Stomach (tissue), 9 donors: ENCODE measurements around the gene MDH1B. TPM values are rescaled to one million over a fixed set of nuclear protein-coding genes. Genes with fewer than 3 reads are reported as not detected.

Source experiments
- DNase-seq, 2 donors: peaks; one replicate each; pipeline versions ENCODE4 v3.0.0 to v3.0.0-alpha.2; 2013 to 2019
- H3K27ac ChIP-seq, 5 donors: fragments of 200-600 bp in 4 of 5; sonication (generic) in 4 of 5; one replicate each; pipeline ENCODE4 v1.5.1; 2013 to 2019; ENCODE audit warnings: mild to moderate bottlenecking in 1 of 5, moderate library complexity in 1 of 5
- H3K27me3 ChIP-seq, 3 donors: fragments of 200-600 bp; sonication (generic); one replicate each; pipeline ENCODE4 v1.5.1; 2017 to 2019; ENCODE audit warnings: mixed run types in 1 of 3
- H3K36me3 ChIP-seq, 4 donors: fragments of 200-600 bp; sonication (generic); 1 replicate in 3 of 4; 2 replicates in 1 of 4; pipeline ENCODE4 v1.5.1; 2016 to 2019
- H3K4me1 ChIP-seq, 4 donors: fragments of 200-600 bp; sonication (generic); one replicate each; pipeline ENCODE4 v1.5.1; 2016 to 2019
- H3K4me3 ChIP-seq, 4 donors: fragments of 200-600 bp; sonication (generic) in 3 of 4; one replicate each; pipeline ENCODE4 v1.5.1; 2016 to 2019; ENCODE audit warnings: mild to moderate bottlenecking in 1 of 4
- H3K9me3 ChIP-seq, 4 donors: fragments of 200-600 bp; sonication (generic); one replicate each; pipeline ENCODE4 v1.5.1; 2016 to 2019
- CTCF ChIP-seq, 7 experiments: fragments of 450-650 bp in 4 of 7; fragments of 200-600 bp in 3 of 7; sonication (generic) in 3 of 7; IDR thresholded peaks; one replicate each; pipeline ENCODE4 v1.5.1; 2016 to 2019; ENCODE audit warnings: antibody characterized with exemption in 7 of 7, control low read depth in 2 of 7, mild to moderate bottlenecking in 1 of 7
- EP300 ChIP-seq: sonication (generic); formaldehyde crosslinking; IDR thresholded peaks from one replicate; pipeline ENCODE4 v1.6.1; 2017; ENCODE audit warnings: antibody characterized with exemption
- POLR2A ChIP-seq, 4 donors: fragments of 450-650 bp; IDR thresholded peaks; one replicate each; pipeline ENCODE4 v1.6.1; 2016; ENCODE audit warnings: antibody characterized with exemption in 4 of 4, control low read depth in 2 of 4, mild to moderate bottlenecking in 1 of 4, moderate library complexity in 1 of 4
- POLR2AphosphoS5 ChIP-seq, 3 donors: sonication (generic); formaldehyde crosslinking; IDR thresholded peaks; one replicate each; pipeline ENCODE4 v1.6.1; 2016; ENCODE audit warnings: antibody characterized with exemption in 3 of 3
- WGBS, 5 donors: extraction: QIAGEN DNeasy Blood & Tissue Kit in 3 of 5; methylation state at CpG; one replicate each; pipeline versions ENCODE4 v1.1.5 to v1.1.7; 2013 to 2018; 5-methylcytosine and 5-hydroxymethylcytosine counted together
- intact Hi-C: fragments of 100-400 bp; cut with DNase I; formaldehyde crosslinking; loops from one replicate; pipeline ENCODE4 v1.15.1; 2023; ENCODE audit warnings: low total_unique reads
- polyA plus RNA-seq, 3 donors: library from polyadenylated mRNA; stranded (reverse); fragments of 200-250 nt; gene quantifications; one replicate each; pipeline ENCODE4 v1.2.3, GENCODE V29; 2013
- total RNA-seq, 5 donors: library from RNA; depleted of rRNA; stranded (reverse); fragments of >200 nt; gene quantifications; one replicate each; pipeline versions ENCODE4 v1.1.0 to v1.2.3, GENCODE V29; 2014 to 2016
- donor health status: healthy with polysubstance abuse.
- donor health status: Bipolar disorder and iron deficiency.
- donor health status: healthy.

MDH1B gene
- total and polyA plus RNA-seq, 8 donors, result 0.31 to 0.92 (median 0.70) TPM; not detected in 2

GRCh38 chr2:206804326-206804725 lies 39.2 kb upstream of the MDH1B start:
- no peak for DNase-seq
- 60 to 76% (median 73%) methylated on average over 5 of the region's 5 CpGs for WGBS, 5 donors
- H3K4me3 ChIP-seq, result no peak overlapping the region
- no peak overlapping the region for H3K27ac ChIP-seq
- no peaks in the 10 kb centered on the region for H3K36me3 ChIP-seq
- H3K9me3 ChIP-seq, result no peaks in the 10 kb centered on the region
- peaks cover 7 to 16% (median 9%) of the 10 kb centered on the region in 4 donors for H3K4me1 ChIP-seq
- no peaks in the 10 kb centered on the region for H3K27me3 ChIP-seq
- TF ChIP-seq POLR2A (IDR thresholded peaks at IDR 0.05) (no peak), EP300 (no peak), CTCF (IDR thresholded peaks at IDR 0.05) (no peak), POLR2AphosphoS5 (IDR thresholded peaks at IDR 0.05) (no peak)
- intact Hi-C loops, result loop anchor here (10.0 kb wide), 1 partner anchor 180 kb away; no protein-coding TSS in a partner anchor

GRCh38 chr2:206802654-206803514 lies 37.8 kb upstream of the MDH1B start:
- intact Hi-C loops, result loop anchor here (10.0 kb wide), 1 partner anchor 182 kb away; no protein-coding TSS in a partner anchor
- no peak for TF ChIP-seq CTCF (IDR thresholded peaks at IDR 0.05)
- no peak for TF ChIP-seq EP300
- no peak for TF ChIP-seq POLR2AphosphoS5 (IDR thresholded peaks at IDR 0.05)
- no peak for TF ChIP-seq POLR2A (IDR thresholded peaks at IDR 0.05)
- Histone ChIP-seq H3K4me3 (no peak overlapping the region), H3K9me3 (no peaks in the 10 kb centered on the region), H3K36me3 (no peaks in the 10 kb centered on the region), H3K27ac (no peak overlapping the region), H3K4me1 (peaks cover 9 to 16% (median 10%) of the 10 kb centered on the region in 4 donors), H3K27me3 (no peaks in the 10 kb centered on the region)
- no peak for DNase-seq
- 85 to 90% (median 85%) methylated on average over 7 of the region's 7 CpGs for WGBS, 5 donors

DNA sequence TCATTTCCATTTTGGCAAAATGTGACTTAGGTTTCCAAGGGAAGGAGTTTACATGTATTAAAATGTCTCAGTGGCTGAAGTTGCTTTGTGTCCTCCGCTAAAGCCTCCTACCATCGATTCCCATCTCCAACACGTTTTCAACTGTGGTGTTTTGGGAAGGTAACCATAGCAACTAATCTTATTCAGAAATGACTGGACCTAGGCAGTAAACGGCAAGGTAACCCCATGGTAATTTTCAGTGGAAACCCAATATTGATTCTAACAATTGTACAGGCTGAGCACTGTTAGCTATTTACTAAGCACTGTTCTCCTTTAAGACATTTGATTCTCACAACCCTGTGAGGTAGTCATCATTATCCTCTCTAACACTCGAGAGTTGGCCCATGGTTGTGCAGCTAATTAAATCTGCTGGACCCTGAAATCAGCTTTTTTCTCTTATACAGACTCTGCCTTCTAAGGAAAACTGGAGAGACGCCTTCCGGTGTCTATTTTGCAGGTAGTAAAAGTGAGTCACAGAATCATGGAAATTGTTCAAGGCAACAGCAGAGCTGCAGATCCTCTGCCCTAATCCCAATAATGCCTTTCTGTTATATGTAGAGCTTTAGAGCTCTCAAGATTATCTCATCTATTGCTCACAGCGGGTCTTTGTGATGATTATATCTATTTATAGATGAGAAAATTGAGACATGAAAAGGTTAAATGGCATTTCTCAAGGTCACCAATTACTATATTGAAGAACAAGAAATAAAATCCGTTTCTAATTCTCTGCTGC lies 36.5 kb upstream of the MDH1B start:
- Histone ChIP-seq H3K4me1 (peaks cover 9 to 22% (median 10%) of the 10 kb centered on the region in 4 donors), H3K36me3 (peaks cover 0 to 2% (median under 1%) of the 10 kb centered on the region in 4 donors), H3K4me3 (no peak overlapping the region), H3K27me3 (no peaks in the 10 kb centered on the region), H3K9me3 (no peaks in the 10 kb centered on the region), H3K27ac (no peak overlapping the region)
- intact Hi-C loops, result loop anchor here (10.0 kb wide), 1 partner anchor 183 kb away; no protein-coding TSS in a partner anchor
- no peak for DNase-seq
- WGBS, 5 donors, result 73 to 85% (median 81%) methylated on average over 9 of the region's 9 CpGs
- TF ChIP-seq POLR2AphosphoS5 (IDR thresholded peaks at IDR 0.05), result no peak
- no peak for TF ChIP-seq EP300
- TF ChIP-seq CTCF (IDR thresholded peaks at IDR 0.05), result no peak
- no peak for TF ChIP-seq POLR2A (IDR thresholded peaks at IDR 0.05)
